DMS53 treated with DMSO at 0.1 percent for 48 hours (cell line): ENCODE measurements around the gene SDK1.

Source experiments
- DNase-seq: peaks from one replicate; lab custom pipeline; 2025; ENCODE audit not compliant: unreplicated experiment; lab: John Stamatoyannopoulos, UW

The SDK1 gene

GRCh38 chr7:4066626-4067475, 765.8 kb downstream of the SDK1 start:
- no peak for DNase-seq

GRCh38 chr7:4067476-4067760, 766.4 kb downstream of the SDK1 start:
- DNase-seq: no peak

- no peak for DNase-seq
These were observed 766.8 kb downstream of the SDK1 start for GRCh38 chr7:4067874-4068273.

- DNase-seq: no peak
These were observed 767.2 kb downstream of the SDK1 start for GRCh38 chr7:4068286-4068685.

- DNase-seq: no peak
These were observed 768.4 kb downstream of the SDK1 start for GRCh38 chr7:4069268-4070095.

GRCh38 chr7:4070214-4070613, 769.2 kb downstream of the SDK1 start:
- no peak for DNase-seq

- DNase-seq: no peak
These were observed 770.5 kb downstream of the SDK1 start for GRCh38 chr7:4071370-4072058.

GRCh38 chr7:4072161-4072925, 771.3 kb downstream of the SDK1 start:
- no peak for DNase-seq

- DNase-seq: no peak
These were observed 772.0 kb downstream of the SDK1 start for GRCh38 chr7:4073052-4073451.

- DNase-seq: no peak
These were observed 772.7 kb downstream of the SDK1 start for GRCh38 chr7:4073750-4074149.

- no peak for DNase-seq
These were observed 773.4 kb downstream of the SDK1 start for GRCh38 chr7:4074407-4074806.

GRCh38 chr7:4074994-4075393, 773.9 kb downstream of the SDK1 start:
- no peak for DNase-seq

- no peak for DNase-seq
These were observed 775.7 kb downstream of the SDK1 start for GRCh38 chr7:4076701-4077294.

GRCh38 chr7:4077980-4078379, 776.9 kb downstream of the SDK1 start:
- DNase-seq: no peak

GRCh38 chr7:4078580-4078979, 777.5 kb downstream of the SDK1 start:
- no peak for DNase-seq

- no peak for DNase-seq
These were observed 778.3 kb downstream of the SDK1 start for GRCh38 chr7:4079366-4079765.

GRCh38 chr7:4079956-4080355, 778.9 kb downstream of the SDK1 start:
- no peak for DNase-seq

GRCh38 chr7:4080954-4081353, 779.9 kb downstream of the SDK1 start:
- no peak for DNase-seq

GRCh38 chr7:4083513-4083912, 782.5 kb downstream of the SDK1 start:
- no peak for DNase-seq

- DNase-seq: no peak
These were observed 783.2 kb downstream of the SDK1 start for GRCh38 chr7:4084271-4084670.
